Neural progenitor cell (in vitro differentiated cells): ENCODE measurements around the gene TLE5.

Experiments
- CTCF ChIP-seq: fragments of 200-600 bp; sonication (generic); IDR thresholded peaks from 2 replicates; pipeline ENCODE4 v1.5.1; 2017; ENCODE audit warnings: antibody characterized with exemption, mild to moderate bottlenecking
- EZH2 ChIP-seq: fragments of 200-600 bp; sonication (generic); IDR thresholded peaks from 2 replicates; pipeline ENCODE4 v1.6.1; 2017; ENCODE audit warnings: antibody characterized with exemption, mild to moderate bottlenecking, moderate library complexity

GRCh38 chr19:3068071-3068470 lies 5.8 kb upstream of the TLE5 start:
- TF ChIP-seq CTCF = no peak
- TF ChIP-seq EZH2 = no peak
